PC-3 (cell line): ENCODE results near the gene METTL27. TPM values are rescaled to one million over a fixed set of nuclear protein-coding genes. Genes with fewer than 3 reads are reported as not detected.

Source experiments
- ATAC-seq: fragments of 200-7000 bp; cut with Tn5 transposase; 2 replicates; pipeline ENCODE4 v1.9.1; 2020; ENCODE audit warnings: mild to moderate bottlenecking, moderate library complexity
- BruUV-seq: library from RNA; stranded (reverse); fragments of 400-500 nt; replicated peaks from 2 replicates; lab custom pipeline; 2021; lab: Mats Ljungman, UMichigan
- CTCF ChIA-PET: fragments of 300-600 bp; sonication (Branson Sonifier 250); formaldehyde crosslinking; loops from one replicate; lab custom pipeline; 2022; ENCODE audit warnings: antibody characterized with exemption; lab: Charles Lee
- POLR2A ChIA-PET: fragments of 300-600 bp; sonication (Branson Sonifier 250); formaldehyde crosslinking; loops from one replicate; lab custom pipeline; 2022; ENCODE audit warnings: antibody characterized with exemption; ENCODE audit not compliant: unreplicated experiment; lab: Charles Lee
- DNase-seq: peaks from one replicate; pipeline ENCODE4 v3.0.0-alpha.2; 2015
- H2AFZ ChIP-seq: fragments of 300-600 bp; sonication (generic); 2 replicates; pipeline ENCODE4 v1.6.0; 2016; ENCODE audit warnings: antibody characterized with exemption, low read length
- H3F3A ChIP-seq: fragments of 300-600 bp; sonication (generic); one replicate; pipeline ENCODE4 v1.6.0; 2017; ENCODE audit warnings: antibody characterized with exemption, low read length, control low read depth, mild to moderate bottlenecking; ENCODE audit not compliant: unreplicated experiment
- H3K27ac ChIP-seq: fragments of 300-600 bp; sonication (generic); 2 replicates; pipeline ENCODE4 v1.5.1; 2016; ENCODE audit warnings: mild to moderate bottlenecking, low read length
- H3K27me3 ChIP-seq: fragments of 300-600 bp; sonication (generic); 2 replicates; pipeline ENCODE4 v1.6.1; 2016; ENCODE audit warnings: low read length, mixed read lengths
- H3K36me3 ChIP-seq: fragments of 300-600 bp; sonication (generic); 2 replicates; pipeline ENCODE4 v1.6.1; 2016; ENCODE audit warnings: low read depth, mixed run types, low read length, mixed read lengths
- H3K4me1 ChIP-seq: fragments of 300-600 bp; sonication (generic); 2 replicates; pipeline ENCODE4 v1.5.1; 2016; ENCODE audit warnings: low read length; ENCODE audit not compliant: insufficient read depth
- H3K4me2 ChIP-seq: fragments of 300-600 bp; sonication (generic); 2 replicates; pipeline ENCODE4 v1.6.0; 2016; ENCODE audit warnings: low read length
- H3K4me3 ChIP-seq: fragments of 300-600 bp; sonication (generic); 2 replicates; pipeline ENCODE4 v1.5.1; 2016; ENCODE audit warnings: mild to moderate bottlenecking, low read length, mixed read lengths
- H3K79me2 ChIP-seq: fragments of 300-600 bp; sonication (generic); 2 replicates; pipeline ENCODE4 v1.6.1; 2017; ENCODE audit warnings: low read length, mixed read lengths
- H3K9ac ChIP-seq: fragments of 300-600 bp; sonication (generic); 2 replicates; pipeline ENCODE4 v1.6.0; 2016; ENCODE audit warnings: mild to moderate bottlenecking, low read length
- H3K9me2 ChIP-seq: fragments of 300-600 bp; sonication (generic); replicated peaks from 2 replicates; pipeline ENCODE4 v1.6.1; 2016; ENCODE audit warnings: mixed run types, low read length, mixed read lengths
- H3K9me3 ChIP-seq: fragments of 300-600 bp; sonication (generic); 2 replicates; pipeline ENCODE4 v1.6.1; 2016; ENCODE audit warnings: low read length, mixed read lengths
- H4K20me1 ChIP-seq: fragments of 300-600 bp; sonication (generic); 2 replicates; pipeline ENCODE4 v1.6.1; 2016; ENCODE audit warnings: low read length, mixed read lengths
- EZH2 ChIP-seq: fragments of 300-600 bp; sonication (generic); IDR thresholded peaks from one replicate; pipeline ENCODE4 v1.6.1; 2017; ENCODE audit warnings: antibody characterized with exemption, mild to moderate bottlenecking, low read length; ENCODE audit not compliant: unreplicated experiment
- EZH2phosphoT487 ChIP-seq: fragments of 300-600 bp; sonication (generic); IDR thresholded peaks from 2 replicates; pipeline ENCODE4 v1.6.1; 2018; ENCODE audit warnings: mild to moderate bottlenecking, antibody characterized with exemption, low read length, borderline replicate concordance
- intact Hi-C: fragments of 100-400 bp; cut with micrococcal nuclease; formaldehyde crosslinking; loops from 2 replicates; pipeline ENCODE4 v1.9.0; 2023
- total RNA-seq: library from RNA; depleted of rRNA; stranded (reverse); fragments of >200 nt; gene quantifications from 2 replicates; pipeline ENCODE4 v1.2.3, GENCODE V29; 2014
- TF ChIP-seq, protein P1 (sequence below): fragments of 300-600 bp; sonication (generic); conservative IDR thresholded peaks from 2 replicates; pipeline ENCODE4 v1.5.1; 2017; ENCODE audit warnings: antibody characterized with exemption, low read depth, mild to moderate bottlenecking, low read length

METTL27 gene
- total RNA-seq, 1 experiment from 2014 or later = 3.3 TPM

DNA sequence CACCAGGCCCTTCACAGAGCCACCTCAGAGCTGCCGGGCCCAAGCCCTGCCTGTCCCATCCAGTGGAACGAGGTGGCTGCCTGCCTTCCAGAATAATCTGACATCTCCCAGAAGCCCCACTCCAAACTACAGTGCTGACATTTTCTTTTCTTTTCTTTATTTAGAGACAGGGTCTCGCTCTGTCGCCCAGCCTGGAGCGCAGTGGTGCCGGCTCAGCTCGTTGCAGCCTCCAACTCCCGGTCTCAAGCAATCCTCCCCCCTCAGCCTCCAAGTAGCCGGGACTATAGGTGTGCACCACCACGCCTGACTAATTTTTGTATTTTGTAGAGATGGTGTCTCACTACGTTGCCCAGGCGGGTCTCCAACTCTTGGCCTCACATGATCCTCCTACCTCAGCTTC, 19.0 kb upstream of the METTL27 start:
- ChIA-PET POLR2A (no interaction called here), CTCF (no interaction called here)
- Histone ChIP-seq H3K9ac (no peak overlapping the region), H3K27me3 (no peaks in the 10 kb centered on the region), H3K4me1 (no peaks in the 10 kb centered on the region), H2AFZ (no peak overlapping the region), H3K27ac (no peak overlapping the region), H3K4me2 (no peak overlapping the region), H3K9me2 (no peaks in the 10 kb centered on the region), H3F3A (no peaks in the 10 kb centered on the region), H3K9me3 (no peaks in the 10 kb centered on the region), H4K20me1 (no peaks in the 10 kb centered on the region), H3K4me3 (no peak overlapping the region), H3K79me2 (no peaks in the 10 kb centered on the region), H3K36me3 (no peaks in the 10 kb centered on the region)
- DNase-seq (no peak), ATAC-seq (no peak)
- BruUV-seq = no TSS peak
- TF ChIP-seq EZH2 = no peak
- no peak for TF ChIP-seq EZH2phosphoT487
- TF ChIP-seq, protein P1, sequence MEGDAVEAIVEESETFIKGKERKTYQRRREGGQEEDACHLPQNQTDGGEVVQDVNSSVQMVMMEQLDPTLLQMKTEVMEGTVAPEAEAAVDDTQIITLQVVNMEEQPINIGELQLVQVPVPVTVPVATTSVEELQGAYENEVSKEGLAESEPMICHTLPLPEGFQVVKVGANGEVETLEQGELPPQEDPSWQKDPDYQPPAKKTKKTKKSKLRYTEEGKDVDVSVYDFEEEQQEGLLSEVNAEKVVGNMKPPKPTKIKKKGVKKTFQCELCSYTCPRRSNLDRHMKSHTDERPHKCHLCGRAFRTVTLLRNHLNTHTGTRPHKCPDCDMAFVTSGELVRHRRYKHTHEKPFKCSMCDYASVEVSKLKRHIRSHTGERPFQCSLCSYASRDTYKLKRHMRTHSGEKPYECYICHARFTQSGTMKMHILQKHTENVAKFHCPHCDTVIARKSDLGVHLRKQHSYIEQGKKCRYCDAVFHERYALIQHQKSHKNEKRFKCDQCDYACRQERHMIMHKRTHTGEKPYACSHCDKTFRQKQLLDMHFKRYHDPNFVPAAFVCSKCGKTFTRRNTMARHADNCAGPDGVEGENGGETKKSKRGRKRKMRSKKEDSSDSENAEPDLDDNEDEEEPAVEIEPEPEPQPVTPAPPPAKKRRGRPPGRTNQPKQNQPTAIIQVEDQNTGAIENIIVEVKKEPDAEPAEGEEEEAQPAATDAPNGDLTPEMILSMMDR = no peak
- intact Hi-C loops = no loop called here

GRCh38 chr7:73860859-73861258, 18.5 kb upstream of the METTL27 start, which contains the start of gene TMEM270:
Gene TMEM270, plus strand, starts transcription at chr7:73861159. Its CDS starts 36 bp downstream, at chr7:73861195.
- no peak within 1 kb of the TSS for H2AFZ ChIP-seq
- H3K27ac ChIP-seq = no peak within 1 kb of the TSS
- H3K9me3 ChIP-seq = no peaks in the 10 kb centered on the region
- H3K9me2 ChIP-seq = no peaks in the 10 kb centered on the region
- H3K36me3 ChIP-seq = no peaks in the 10 kb centered on the region
- no peaks in the 10 kb centered on the region for H4K20me1 ChIP-seq
- DNase-seq = no peak
- intact Hi-C loops = no loop called here
- no peak for ATAC-seq
- CTCF ChIA-PET = no interaction called here
- no peaks in the 10 kb centered on the region for H3K79me2 ChIP-seq
- no TSS peak for BruUV-seq
- H3K27me3 ChIP-seq = no peaks in the 10 kb centered on the region
- H3K4me1 ChIP-seq = no peaks in the 10 kb centered on the region
- TF ChIP-seq EZH2phosphoT487 (no peak), EZH2 (no peak)
- TF ChIP-seq, protein P1 = no peak
- no peak within 1 kb of the TSS for H3K4me3 ChIP-seq
- POLR2A ChIA-PET = no interaction called here
- H3K9ac ChIP-seq = no peak within 1 kb of the TSS
- no peaks in the 10 kb centered on the region for H3F3A ChIP-seq
- no peak within 1 kb of the TSS for H3K4me2 ChIP-seq

GRCh38 chr7:73858807-73859206, 16.5 kb upstream of the METTL27 start:
- H3K9me2 ChIP-seq = no peaks in the 10 kb centered on the region
- POLR2A ChIA-PET = no interaction called here

More at GRCh38 chr7:73858807-73859206, 16.5 kb upstream of the METTL27 start:
- TF ChIP-seq EZH2phosphoT487 = no peak
- TF ChIP-seq EZH2 = no peak
- TF ChIP-seq, protein P1 = no peak
- Histone ChIP-seq H3K27me3 (no peaks in the 10 kb centered on the region), H3K9me3 (no peaks in the 10 kb centered on the region), H3K4me3 (no peak overlapping the region), H4K20me1 (no peaks in the 10 kb centered on the region), H3F3A (no peaks in the 10 kb centered on the region), H2AFZ (no peak overlapping the region), H3K79me2 (no peaks in the 10 kb centered on the region), H3K4me1 (0 out of 2 replicates have a peak, but pooled peaks cover 4% of the 10 kb centered on the region), H3K36me3 (no peaks in the 10 kb centered on the region), H3K27ac (no peak overlapping the region), H3K9ac (no peak overlapping the region), H3K4me2 (no peak overlapping the region)
- CTCF ChIA-PET = interaction anchor here (0.6 kb wide), 1 partner anchor 36 kb away, joined by 7 read pairs; no protein-coding TSS in a partner anchor
- intact Hi-C loops = loop anchor here (10.0 kb wide), 2 partner anchors 84 to 234 kb away; partner anchors contain the start of genes CLDN3 and MLXIPL
- ATAC-seq (no peak), DNase-seq (no peak)
- no TSS peak for BruUV-seq
